ENCODE data around the gene XAGE5. TPM values are rescaled to one million over a fixed set of nuclear protein-coding genes. Genes with fewer than 3 reads are reported as not detected.

Gene XAGE5
- total RNA-seq, 1 experiment from 2014 or later: not detected

GRCh38 chrX:52821079-52821760 lies 10.1 kb downstream of the XAGE5 start:
- Histone ChIP-seq H4K5ac (ENCODE audit: insufficient read length, low read depth, low read length) (no peak overlapping the region), H3K18ac (ENCODE audit: insufficient read length, low read depth, low read length) (no peak overlapping the region), H3K4ac (ENCODE audit: low read depth, low read length) (no peak overlapping the region), H3K4me2 (ENCODE audit: insufficient read depth, insufficient read length, low read length) (no peak overlapping the region), H2BK20ac (ENCODE audit: low read depth, low read length, poor library complexity, severe bottlenecking) (no peak overlapping the region), H3K79me2 (ENCODE audit: insufficient read depth, low read length) (no peaks in the 10 kb centered on the region), H2BK5ac (ENCODE audit: insufficient read length, low read length) (no peak overlapping the region), H2BK12ac (ENCODE audit: insufficient read length, low read depth, low read length) (no peak overlapping the region), H3K79me1 (ENCODE audit: insufficient read depth, low read depth, low read length, poor library complexity, severe bottlenecking) (no peaks in the 10 kb centered on the region), H3K9ac (ENCODE audit: extremely low read depth, insufficient read length, low read length) (no peak overlapping the region), H3K23ac (ENCODE audit: insufficient read length, low read depth, low read length) (no peak overlapping the region), H3K27ac (ENCODE audit: insufficient read length, low read depth, low read length) (no peak overlapping the region), H3K23me2 (ENCODE audit: insufficient read length, low read depth, low read length, poor library complexity, severe bottlenecking) (no peaks in the 10 kb centered on the region), H3K14ac (ENCODE audit: insufficient read depth, low read length) (no peak overlapping the region), H3K4me1 (ENCODE audit: insufficient read depth, low read length) (no peaks in the 10 kb centered on the region), H3K56ac (ENCODE audit: insufficient read length, low read depth, low read length) (no peak overlapping the region), H3K9me3 (ENCODE audit: control insufficient read depth, low read depth, low read length) (peaks cover 28% of the 10 kb centered on the region), H2BK15ac (ENCODE audit: low read depth, low read length) (no peak overlapping the region; the same call in 1 of the 2 replicates), H2AK5ac (ENCODE audit: insufficient read length, low read length) (no peak overlapping the region), H4K20me1 (ENCODE audit: control insufficient read depth, insufficient read depth, insufficient read length) (no peaks in the 10 kb centered on the region), H3K27me3 (ENCODE audit: insufficient read depth, low read length) (no peaks in the 10 kb centered on the region), H2AFZ (ENCODE audit: low read length) (no peak overlapping the region), H3T11ph (ENCODE audit: low read length) (no peak overlapping the region), H2BK120ac (ENCODE audit: low read depth, low read length, poor library complexity, severe bottlenecking) (no peak overlapping the region), H4K8ac (replicated peaks; ENCODE audit: insufficient read length, low read depth, low read length) (no peak overlapping the region), H4K91ac (ENCODE audit: insufficient read length, low read depth, low read length) (no peak overlapping the region)
- no peak for DNase-seq
- Mint-ChIP-seq H3K27ac (no peak overlapping the region), H3K9me3 (peaks cover 47 to 66% of the 10 kb centered on the region in 2 experiments), H3K4me3 (no peak overlapping the region), H3K27me3 (ENCODE audit: low read depth) (peaks cover 13% of the 10 kb centered on the region), H3K36me3 (ENCODE audit: insufficient read depth in 1 of 3, low read depth in 3 of 3) (peaks cover 0 to 6% (median 5%) of the 10 kb centered on the region in 3 experiments; a peak in 1 of 7 replicates), H3K4me1 (no peaks in the 10 kb centered on the region)
- TF ChIP-seq CTCF (conservative IDR thresholded peaks at IDR 0.05): no peak
- WGBS (ENCODE audit: extremely low coverage, insufficient read length, low lambda C conversion rate): no CpG with 5 or more reads among the region's 11 CpGs

Measured in H9 (cell line).